Activated gamma-delta T cell (primary cell): ENCODE measurements around the gene NIFK.

Experiments used
- DNase-seq: peaks from one replicate; lab custom pipeline; 2025; lab: John Stamatoyannopoulos, UW
- total RNA-seq, 2 donors: gene quantifications; one replicate each; lab custom pipeline; 2026; lab: John Stamatoyannopoulos, UW

Gene NIFK
- total RNA-seq: 51.3 to 58.6 reads per million in 2 donors

GRCh38 chr2:121736462-121737336, at the start of gene NIFK:
Gene NIFK (minus strand): TSS chr2:121736875. CDS start chr2:121736850, 25 bp downstream.
- peak; percentile 100 for DNase-seq

GRCh38 chr2:121783180-121783579, 46.5 kb upstream of the NIFK start:
- DNase-seq: no peak

- DNase-seq: no peak
Observed at GRCh38 chr2:121778741-121779487, 42.2 kb upstream of the NIFK start.

- no peak for DNase-seq
Observed at GRCh38 chr2:121777699-121778058, 41.0 kb upstream of the NIFK start.

GRCh38 chr2:121776885-121777698, 40.4 kb upstream of the NIFK start:
- DNase-seq: no peak

- no peak for DNase-seq
Observed at GRCh38 chr2:121776361-121776760, 39.7 kb upstream of the NIFK start.

- DNase-seq: no peak
Observed at GRCh38 chr2:121774235-121774634, 37.6 kb upstream of the NIFK start.

- no peak for DNase-seq
Observed at GRCh38 chr2:121771976-121772742, 35.5 kb upstream of the NIFK start.

GRCh38 chr2:121768143-121768755, 31.6 kb upstream of the NIFK start:
- no peak for DNase-seq

GRCh38 chr2:121766624-121767023, 29.9 kb upstream of the NIFK start:
- no peak for DNase-seq

- DNase-seq: no peak
Observed at GRCh38 chr2:121764681-121765228, 28.1 kb upstream of the NIFK start.

- peak; percentile 92 for DNase-seq
Observed at GRCh38 chr2:121755237-121756111, 18.8 kb upstream of the NIFK start, which contains the start of gene TSN. Gene TSN (plus strand): TSS chr2:121755651. CDS start chr2:121755780, 129 bp downstream.

GRCh38 chr2:121754851-121755236, 18.2 kb upstream of the NIFK start:
- no peak for DNase-seq

GRCh38 chr2:121748202-121748601, 11.5 kb upstream of the NIFK start:
- DNase-seq: no peak

GRCh38 chr2:121746071-121746578, 9.4 kb upstream of the NIFK start:
- no peak for DNase-seq

- DNase-seq: no peak
Observed at GRCh38 chr2:121741450-121741849, 4.8 kb upstream of the NIFK start.

- no peak for DNase-seq
Observed at GRCh38 chr2:121740973-121741372, 4.3 kb upstream of the NIFK start.

- no peak for DNase-seq
Observed at GRCh38 chr2:121736140-121736461, 574 bp downstream of the NIFK start.

GRCh38 chr2:121735518-121736074, 1.1 kb downstream of the NIFK start:
- no peak for DNase-seq
